A673 (cell line): Measurements from ENCODE around the gene MCM7. TPM values are rescaled to one million over a fixed set of nuclear protein-coding genes. Genes with fewer than 3 reads are reported as not detected.

ENCODE experiments used
- BruUV-seq: library from RNA; stranded (reverse); fragments of 400-500 nt; replicated peaks from 2 replicates; lab custom pipeline; 2021; lab: Mats Ljungman, UMichigan
- CTCF ChIA-PET: fragments of 300-600 bp; sonication (Branson Sonifier 250); formaldehyde crosslinking; loops from one replicate; lab custom pipeline; 2022; ENCODE audit warnings: antibody characterized with exemption; lab: Charles Lee
- POLR2A ChIA-PET: fragments of 300-600 bp; sonication (Branson Sonifier 250); formaldehyde crosslinking; loops from one replicate; lab custom pipeline; 2022; ENCODE audit warnings: antibody characterized with exemption; ENCODE audit not compliant: low non-redundant PET; lab: Charles Lee
- DNase-seq: peaks from one replicate; pipeline ENCODE4 v3.0.0-alpha.2; 2015; ENCODE audit warnings: low spot score
- H3K27ac ChIP-seq: fragments of 200-600 bp; sonication (generic); 2 replicates; pipeline ENCODE4 v1.5.1; 2016; ENCODE audit warnings: mixed run types, low read depth, mild to moderate bottlenecking, mixed read lengths, antibody characterized with exemption, low read length; ENCODE audit not compliant: poor library complexity, severe bottlenecking
- H3K27me3 ChIP-seq: fragments of 200-600 bp; sonication (generic); replicated peaks from 2 replicates; pipeline ENCODE4 v1.6.1; 2017; ENCODE audit warnings: mixed run types, low read depth, mild to moderate bottlenecking, mixed read lengths, antibody characterized with exemption, low read length; ENCODE audit not compliant: insufficient read depth, poor library complexity
- H3K36me3 ChIP-seq: fragments of 200-600 bp; sonication (generic); 2 replicates; pipeline ENCODE4 v1.6.1; 2016; ENCODE audit warnings: mixed run types, mild to moderate bottlenecking, mixed read lengths, antibody characterized with exemption, low read length; ENCODE audit not compliant: insufficient read depth, poor library complexity, severe bottlenecking
- H3K4me1 ChIP-seq: fragments of 200-600 bp; sonication (generic); 2 replicates; pipeline ENCODE4 v1.6.1; 2017; ENCODE audit warnings: mixed run types, mild to moderate bottlenecking, mixed read lengths, antibody characterized with exemption, low read length; ENCODE audit not compliant: insufficient read depth, poor library complexity, severe bottlenecking
- H3K4me3 ChIP-seq: fragments of 200-600 bp; sonication (generic); 2 replicates; pipeline ENCODE4 v1.5.1; 2016; ENCODE audit warnings: low read depth, mixed run types, mild to moderate bottlenecking, mixed read lengths, low read length; ENCODE audit not compliant: poor library complexity, severe bottlenecking
- H3K9me3 ChIP-seq: fragments of 200-600 bp; sonication (generic); 2 replicates; pipeline ENCODE4 v1.6.1; 2016; ENCODE audit warnings: mixed run types, low read depth, mild to moderate bottlenecking, mixed read lengths, antibody characterized with exemption, low read length; ENCODE audit not compliant: poor library complexity, severe bottlenecking
- EZH2 ChIP-seq: fragments of 200-600 bp; sonication (generic); IDR thresholded peaks from 2 replicates; pipeline ENCODE4 v1.6.1; 2017; ENCODE audit warnings: borderline replicate concordance, low read depth, mild to moderate bottlenecking, mixed read lengths, antibody characterized with exemption, low read length; ENCODE audit not compliant: poor library complexity, severe bottlenecking
- intact Hi-C: fragments of 100-400 bp; cut with micrococcal nuclease; formaldehyde crosslinking; loops from one replicate; pipeline ENCODE4 v1.10.0; 2022; ENCODE audit not compliant: unreplicated experiment
- total RNA-seq: library from RNA; stranded (reverse); gene quantifications from 2 replicates; pipeline ENCODE4 v1.2.3, GENCODE V29; 2021
- TF ChIP-seq, protein P1 (sequence below): fragments of 300-800, 200-600 bp; sonication (generic); conservative IDR thresholded peaks from 2 replicates; pipeline ENCODE4 v1.5.1; 2017; ENCODE audit warnings: low read depth, mild to moderate bottlenecking, antibody characterized with exemption, low read length, moderate library complexity, mixed read lengths

MCM7 gene
- total RNA-seq, 1 experiment from 2014 or later = 399 TPM

DNA sequence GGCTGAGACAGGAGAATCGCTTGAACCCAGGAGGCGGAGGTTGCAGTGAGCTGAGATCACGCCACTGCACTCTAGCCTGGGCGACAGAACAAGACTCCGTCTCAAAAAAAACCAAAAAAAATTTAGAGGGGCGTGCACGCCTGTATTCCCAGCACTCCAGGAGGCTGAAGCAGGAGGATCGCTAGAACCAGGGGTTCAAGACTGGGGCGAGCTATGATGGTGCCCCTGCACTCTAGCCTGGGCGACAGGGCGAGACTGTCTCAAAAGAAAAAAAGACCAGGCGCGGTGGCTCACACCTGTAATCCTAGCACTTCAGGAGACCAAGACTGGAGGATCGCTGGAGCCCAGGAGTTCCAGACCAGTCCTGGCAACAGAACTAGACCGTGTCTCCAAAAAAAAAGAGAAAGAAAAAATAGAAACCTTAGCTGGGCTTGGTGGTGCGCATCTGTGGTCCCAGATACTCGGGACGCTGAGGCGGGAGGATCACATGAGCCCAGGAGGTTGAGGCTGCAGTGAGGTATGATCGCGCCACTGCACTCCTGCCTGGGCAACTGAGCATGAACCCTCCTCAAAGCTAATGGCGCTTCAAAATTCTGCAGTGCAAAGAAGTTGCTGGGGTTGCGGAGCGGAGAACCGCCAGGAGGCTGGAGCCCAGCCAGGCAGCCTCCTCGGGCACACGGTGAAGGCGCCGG lies 25.2 kb upstream of the MCM7 start:
- peaks cover 10% of the 10 kb centered on the region for H3K4me1 ChIP-seq
- intact Hi-C loops = no loop called here
- peak overlapping the region; percentile 95 for H3K27ac ChIP-seq
- TSS peak; percentile 81 for BruUV-seq
- no peaks in the 10 kb centered on the region for H3K9me3 ChIP-seq
- CTCF ChIA-PET = no interaction called here
- POLR2A ChIA-PET = interaction anchor here (0.8 to 1.2 kb wide), 2 partner anchors 25 to 302 kb away, joined by 4 to 5 read pairs; partner anchors contain the start of genes AP4M1 and ZCWPW1
- no peak for DNase-seq
- H3K36me3 ChIP-seq = no peaks in the 10 kb centered on the region
- peak overlapping the region; percentile 62 for H3K4me3 ChIP-seq
- TF ChIP-seq, protein P1, sequence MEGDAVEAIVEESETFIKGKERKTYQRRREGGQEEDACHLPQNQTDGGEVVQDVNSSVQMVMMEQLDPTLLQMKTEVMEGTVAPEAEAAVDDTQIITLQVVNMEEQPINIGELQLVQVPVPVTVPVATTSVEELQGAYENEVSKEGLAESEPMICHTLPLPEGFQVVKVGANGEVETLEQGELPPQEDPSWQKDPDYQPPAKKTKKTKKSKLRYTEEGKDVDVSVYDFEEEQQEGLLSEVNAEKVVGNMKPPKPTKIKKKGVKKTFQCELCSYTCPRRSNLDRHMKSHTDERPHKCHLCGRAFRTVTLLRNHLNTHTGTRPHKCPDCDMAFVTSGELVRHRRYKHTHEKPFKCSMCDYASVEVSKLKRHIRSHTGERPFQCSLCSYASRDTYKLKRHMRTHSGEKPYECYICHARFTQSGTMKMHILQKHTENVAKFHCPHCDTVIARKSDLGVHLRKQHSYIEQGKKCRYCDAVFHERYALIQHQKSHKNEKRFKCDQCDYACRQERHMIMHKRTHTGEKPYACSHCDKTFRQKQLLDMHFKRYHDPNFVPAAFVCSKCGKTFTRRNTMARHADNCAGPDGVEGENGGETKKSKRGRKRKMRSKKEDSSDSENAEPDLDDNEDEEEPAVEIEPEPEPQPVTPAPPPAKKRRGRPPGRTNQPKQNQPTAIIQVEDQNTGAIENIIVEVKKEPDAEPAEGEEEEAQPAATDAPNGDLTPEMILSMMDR = no peak
- TF ChIP-seq EZH2 = no peak
- H3K27me3 ChIP-seq = no peaks in the 10 kb centered on the region

- no peaks in the 10 kb centered on the region for H3K27me3 ChIP-seq
- peak overlapping the region; percentile 23 for H3K27ac ChIP-seq
- ChIA-PET CTCF (no interaction called here), POLR2A (interaction anchor here (1.0 kb wide), 1 partner anchor 24 kb away, joined by 3 read pairs; the partner anchor contains the start of gene LAMTOR4)
- no peaks in the 10 kb centered on the region for H3K36me3 ChIP-seq
- no peak for DNase-seq
- no TSS peak for BruUV-seq
- H3K4me1 ChIP-seq = peaks cover 19% of the 10 kb centered on the region
- H3K4me3 ChIP-seq = no peak overlapping the region
- intact Hi-C loops = no loop called here
- TF ChIP-seq EZH2 = no peak
- TF ChIP-seq, protein P1 = no peak
- H3K9me3 ChIP-seq = no peaks in the 10 kb centered on the region
These were observed 23.4 kb upstream of the MCM7 start for GRCh38 chr7:100124301-100125230.

DNA sequence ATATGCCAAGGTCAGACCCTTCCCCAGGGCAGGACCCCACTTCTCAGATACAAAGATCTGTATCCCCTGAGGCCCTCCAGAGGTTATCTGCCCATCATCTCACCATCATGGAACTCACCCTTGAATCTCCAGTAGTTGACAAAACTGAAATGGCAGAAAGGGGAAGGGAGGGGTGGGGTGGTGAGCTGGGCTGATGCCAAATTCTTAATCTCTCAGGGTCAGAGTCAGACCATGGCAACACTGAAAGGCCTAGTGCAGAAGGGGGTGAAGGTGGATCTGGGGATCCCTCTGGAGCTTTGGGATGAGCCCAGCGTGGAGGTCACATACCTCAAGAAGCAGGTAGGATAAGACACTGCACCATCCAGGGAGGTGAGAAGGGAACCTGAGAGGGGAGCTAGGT lies 21.4 kb upstream of the MCM7 start:
- TF ChIP-seq EZH2 = no peak
- TF ChIP-seq, protein P1 = no peak
- BruUV-seq = no TSS peak
- no peak overlapping the region for H3K27ac ChIP-seq
- no peaks in the 10 kb centered on the region for H3K27me3 ChIP-seq
- no peaks in the 10 kb centered on the region for H3K36me3 ChIP-seq
- intact Hi-C loops = no loop called here
- H3K4me1 ChIP-seq = peaks cover 14% of the 10 kb centered on the region
- H3K9me3 ChIP-seq = no peaks in the 10 kb centered on the region
- POLR2A ChIA-PET = interaction anchor here (0.6 kb wide), 1 partner anchor 25 kb away, joined by 9 read pairs; no protein-coding TSS in a partner anchor
- H3K4me3 ChIP-seq = no peak overlapping the region
- DNase-seq = no peak
- CTCF ChIA-PET = interaction anchor here (0.6 kb wide), 1 partner anchor 95 kb away, joined by 5 read pairs; no protein-coding TSS in a partner anchor
